ENCODE results near the gene CTSF. TPM values are rescaled to one million over a fixed set of nuclear protein-coding genes. Genes with fewer than 3 reads are reported as not detected.

CTSF gene
- total and polyA plus RNA-seq, 2 of the 8 experiments (the other 6 are each of a cell fraction or from before 2014, with no cell fraction given), result 0.58 to 2.3 TPM

DNA sequence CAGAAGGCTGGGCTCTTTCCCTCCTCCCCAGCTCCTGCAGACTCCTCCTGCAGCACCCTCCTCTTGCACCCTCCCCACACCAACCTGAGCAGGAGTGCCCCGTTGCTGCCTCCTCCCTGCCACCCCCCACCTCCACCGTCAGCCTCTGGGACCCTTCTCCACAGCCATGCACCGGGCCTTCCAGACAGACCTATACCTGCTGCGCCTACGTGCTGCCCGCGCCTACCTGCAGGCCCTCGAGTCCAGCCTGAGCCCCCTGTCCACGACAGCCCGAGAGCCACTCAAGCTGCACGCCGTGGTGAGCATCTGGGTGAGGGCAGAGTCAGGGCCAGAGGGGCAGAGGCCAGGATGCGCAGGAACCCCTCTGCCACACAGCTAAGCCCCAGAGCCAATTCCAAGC is 38.8 kb downstream of the CTSF start:
- Histone ChIP-seq H4K5ac (ENCODE audit: insufficient read length, low read depth, low read length) (no peak overlapping the region), H3K18ac (ENCODE audit: extremely low read depth, low read length) (no peak overlapping the region), H3K4me2 (ENCODE audit: insufficient read depth in 1 of 2, low read depth in 2 of 2, low read length in 2 of 2) (no peak overlapping the region), H4K8ac (ENCODE audit: extremely low read depth, insufficient read depth, low read length) (no peak overlapping the region), H3K36me3 (ENCODE audit: control insufficient read depth in 2 of 4, insufficient read depth in 4 of 4, low read length in 3 of 4) (peaks cover 0 to 3% (median 1%) of the 10 kb centered on the region in 4 experiments; a peak in 3 of 8 replicates), H2BK5ac (ENCODE audit: low read depth, low read length) (no peak overlapping the region), H3K4ac (replicated peaks; ENCODE audit: insufficient read length, low read depth, low read length) (no peak overlapping the region), H3K14ac (ENCODE audit: insufficient read length) (no peak overlapping the region), H3K79me2 (ENCODE audit: control insufficient read depth in 1 of 2, insufficient read depth in 2 of 2, low read length in 2 of 2) (no peaks in the 10 kb centered on the region), H2AK5ac (ENCODE audit: low read depth, low read length) (peak overlapping the region; percentile 41; the same call in 1 of the 2 replicates), H3K27me3 (replicated peaks in 1 of 4; ENCODE audit: control insufficient read depth in 3 of 4, extremely low read depth in 1 of 4, insufficient read depth in 3 of 4, low read length in 3 of 4) (no peaks in the 10 kb centered on the region), H2BK20ac (ENCODE audit: low read length) (no peak overlapping the region), H2AFZ (ENCODE audit: low read length) (no peak overlapping the region), H3K9ac (replicated peaks in 1 of 4; ENCODE audit: extremely low read depth in 1 of 4, low read depth in 3 of 4, low read length in 3 of 4) (no peak overlapping the region; a peak in 1 of 7 replicates), H3K23me2 (ENCODE audit: low read depth, low read length) (no peaks in the 10 kb centered on the region), H3K23ac (ENCODE audit: insufficient read length) (no peak overlapping the region), H3K56ac (replicated peaks; ENCODE audit: insufficient read length, low read depth, low read length) (no peak overlapping the region), H2BK15ac (ENCODE audit: low read length) (no peak overlapping the region), H3K27ac (ENCODE audit: low read depth, low read length) (no peak overlapping the region; the same call in 1 of the 2 replicates), H2BK120ac (replicated peaks; ENCODE audit: low read depth, low read length) (no peak overlapping the region), H3K9me3 (ENCODE audit: insufficient read depth in 2 of 2, low read depth in 1 of 2, low read length in 1 of 2) (no peaks in the 10 kb centered on the region), H2BK12ac (ENCODE audit: low read depth, low read length) (no peak overlapping the region), H3K4me3 (ENCODE audit: extremely low read depth in 1 of 4, insufficient read depth in 2 of 4, low read depth in 3 of 4, low read length in 4 of 4) (no peak overlapping the region), H3K4me1 (replicated peaks in 1 of 4; ENCODE audit: control insufficient read depth in 3 of 4, insufficient read depth in 4 of 4, low read length in 3 of 4) (peaks cover 0 to 2% (median 0%) of the 10 kb centered on the region in 4 experiments; a peak in 1 of 7 replicates), H3K79me1 (ENCODE audit: low read depth, low read length) (peaks cover 2% of the 10 kb centered on the region; the same call in 1 of the 2 replicates), H4K20me1 (replicated peaks in 1 of 2; ENCODE audit: control insufficient read depth in 1 of 2, insufficient read depth in 2 of 2, low read length in 2 of 2) (no peaks in the 10 kb centered on the region), H4K91ac (replicated peaks; ENCODE audit: insufficient read length, low read length) (no peak overlapping the region)
- ChIA-PET POLR2A (ENCODE audit: partially characterized antibody) (interaction anchor here (0.6 to 4.8 kb wide), 11 partner anchors 8 to 159 kb away, joined by 3 to 23 read pairs (median 4); partner anchors contain the start of genes ACTN3, BBS1, DPP3 and ZDHHC24), CTCF (ENCODE audit: partially characterized antibody) (interaction anchor here (0.5 to 1.3 kb wide), 7 partner anchors 38 to 166 kb away, joined by 3 read pairs; partner anchors contain the start of genes CCDC87, CCS and MRPL11)
- FAIRE-seq, result no peak
- 85% methylated on average over 13 of the region's 13 CpGs; no CpG with 5 or more reads in 1 of the 2 experiments for WGBS, 2 experiments (ENCODE audit: extremely low coverage in 1 of 2, insufficient coverage in 1 of 2, insufficient read length in 1 of 2, insufficient replicate concordance in 2 of 2, low coverage in 1 of 2, low lambda C conversion rate in 2 of 2, missing lambda C conversion rate in 1 of 2)
- DNase-seq (ENCODE audit: low read depth in 1 of 2, low spot score in 2 of 2), result no peak
- TF ChIP-seq POLR2AphosphoS5 (IDR thresholded peaks at IDR 0.05; ENCODE audit: low read depth, low read length) (no peak), RXRA (IDR thresholded peaks at IDR 0.05; ENCODE audit: insufficient read depth, low read depth, low read length) (no peak)

All from H1 (cell line).